ENCODE results near the gene TMEM185B. TPM values are rescaled to one million over a fixed set of nuclear protein-coding genes. Genes with fewer than 3 reads are reported as not detected.

Gene TMEM185B
- total and polyA plus RNA-seq, 2 experiments from 2014 or later, result 32.3 to 40.6 TPM

GRCh38 chr2:120229341-120229740 lies 6.1 kb upstream of the TMEM185B start:
- Histone ChIP-seq H3F3A (ENCODE audit: insufficient read depth) (no peaks in the 10 kb centered on the region), H2AFZ (no peak overlapping the region), H3K9ac (no peak overlapping the region), H4K20me1 (ENCODE audit: insufficient read depth) (no peaks in the 10 kb centered on the region), H3K4me2 (ENCODE audit: unreplicated experiment) (no peak overlapping the region), H3K27me3 (replicated peaks; ENCODE audit: insufficient read depth) (no peaks in the 10 kb centered on the region), H3K4me3 (no peak overlapping the region), H3K9me3 (ENCODE audit: low read depth) (no peaks in the 10 kb centered on the region), H3K79me2 (ENCODE audit: insufficient read depth) (no peaks in the 10 kb centered on the region), H3K36me3 (ENCODE audit: low read depth) (no peaks in the 10 kb centered on the region), H3K27ac (no peak overlapping the region), H3K9me2 (ENCODE audit: insufficient read depth) (no peaks in the 10 kb centered on the region), H3K4me1 (ENCODE audit: insufficient read depth) (0 out of 2 replicates have a peak, but pooled peaks cover 4% of the 10 kb centered on the region)
- TF ChIP-seq EZH2phosphoT487 (IDR thresholded peaks at IDR 0.05; ENCODE audit: insufficient read depth, low read depth) (no peak), EZH2 (IDR thresholded peaks at IDR 0.05; ENCODE audit: insufficient read depth, poor library complexity, severe bottlenecking) (no peak)
- DNase-seq, result no peak
- in situ Hi-C loops (cut with MboI), result no loop called here
- 91% methylated on average over 10 of the region's 10 CpGs for WGBS, 2 experiments (ENCODE audit: low coverage in 1 of 2, low lambda C conversion rate in 2 of 2, missing lambda C conversion rate in 2 of 2)

DNA sequence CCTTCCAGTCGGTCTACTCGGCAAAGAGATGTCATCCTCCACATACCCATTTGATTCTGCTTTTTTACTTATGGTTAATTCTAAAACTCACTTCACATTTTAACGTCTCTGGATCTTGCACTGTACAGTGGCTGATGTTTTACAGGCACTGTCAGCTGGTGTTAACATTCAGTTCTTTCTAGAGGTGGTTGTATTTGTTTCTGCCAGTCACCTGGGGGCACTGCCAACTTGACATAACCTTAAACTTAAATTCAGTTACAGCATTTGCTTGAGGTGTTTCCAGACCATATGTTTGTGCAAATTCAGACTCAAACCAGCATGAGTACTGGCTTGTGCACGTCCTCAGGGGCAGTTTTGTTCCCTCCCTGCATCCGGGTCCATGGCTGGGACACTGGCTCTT lies 5.3 kb upstream of the TMEM185B start:
- in situ Hi-C loops (cut with MboI), result no loop called here
- TF ChIP-seq EZH2phosphoT487 (IDR thresholded peaks at IDR 0.05; ENCODE audit: insufficient read depth, low read depth) (no peak), EZH2 (IDR thresholded peaks at IDR 0.05; ENCODE audit: insufficient read depth, poor library complexity, severe bottlenecking) (no peak)
- H3K27me3 ChIP-seq (replicated peaks; ENCODE audit: insufficient read depth), result no peaks in the 10 kb centered on the region
- H3K79me2 ChIP-seq (ENCODE audit: insufficient read depth), result no peaks in the 10 kb centered on the region
- no peaks in the 10 kb centered on the region for H4K20me1 ChIP-seq (ENCODE audit: insufficient read depth)
- H3K27ac ChIP-seq, result no peak overlapping the region
- no peaks in the 10 kb centered on the region for H3K36me3 ChIP-seq (ENCODE audit: low read depth)
- WGBS, 2 experiments (ENCODE audit: low coverage in 1 of 2, low lambda C conversion rate in 2 of 2, missing lambda C conversion rate in 2 of 2), result 64 to 67% methylated on average over 5 of the region's 5 CpGs
- no peak for DNase-seq
- H3K4me1 ChIP-seq (ENCODE audit: insufficient read depth), result 0 out of 2 replicates have a peak, but pooled peaks cover 4% of the 10 kb centered on the region
- no peaks in the 10 kb centered on the region for H3K9me3 ChIP-seq (ENCODE audit: low read depth)
- no peak overlapping the region for H3K9ac ChIP-seq
- no peaks in the 10 kb centered on the region for H3K9me2 ChIP-seq (ENCODE audit: insufficient read depth)
- no peak overlapping the region for H3K4me2 ChIP-seq (ENCODE audit: unreplicated experiment)
- H3K4me3 ChIP-seq, result no peak overlapping the region
- H2AFZ ChIP-seq, result no peak overlapping the region
- H3F3A ChIP-seq (ENCODE audit: insufficient read depth), result no peaks in the 10 kb centered on the region

DNA sequence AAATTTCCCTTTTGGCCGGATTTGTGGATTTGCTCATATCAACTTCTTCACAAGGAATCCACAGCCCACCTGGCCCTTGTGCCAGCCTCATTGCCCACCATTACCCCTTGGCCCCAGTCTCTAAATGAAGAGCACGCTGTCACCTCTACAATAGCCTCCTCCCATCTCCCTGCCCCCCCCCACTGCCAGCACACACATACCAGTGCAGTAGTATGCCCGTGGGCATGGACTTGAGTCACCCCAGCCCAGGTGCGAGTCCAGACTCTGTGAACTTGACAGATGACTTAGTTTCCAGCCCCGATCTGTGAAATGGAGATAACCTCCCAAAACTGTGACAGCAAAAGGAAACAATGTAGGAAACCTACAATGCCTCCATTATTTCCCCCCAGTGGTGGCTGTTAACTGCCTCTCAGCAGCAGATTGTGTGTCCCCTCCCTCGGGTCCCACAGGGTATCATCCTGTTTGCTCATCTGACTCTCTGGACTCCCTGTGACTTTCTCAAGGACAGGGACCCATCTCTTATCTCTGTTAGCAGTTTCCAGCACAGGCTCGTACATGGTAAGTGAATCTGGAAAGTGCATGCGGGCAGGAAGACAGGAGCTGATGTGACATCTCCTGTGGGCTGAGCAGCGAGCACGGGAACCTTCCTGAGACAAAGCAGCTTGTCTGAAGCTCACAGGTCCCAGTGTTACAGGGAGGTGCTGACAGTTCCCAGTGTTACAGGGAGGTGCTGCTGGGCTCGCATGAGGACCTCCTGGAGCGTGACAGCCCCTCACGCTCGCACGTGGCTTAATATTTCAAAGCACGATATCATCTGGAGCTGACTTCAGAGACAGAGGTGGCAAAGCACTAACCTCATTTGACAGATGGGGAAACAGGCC lies 4.2 kb upstream of the TMEM185B start:
- H4K20me1 ChIP-seq (ENCODE audit: insufficient read depth), result no peaks in the 10 kb centered on the region

GRCh38 chr2:120226316-120226715 lies 3.1 kb upstream of the TMEM185B start:
- Histone ChIP-seq H3K27ac (no peak overlapping the region), H3K79me2 (ENCODE audit: insufficient read depth) (peaks cover 16% of the 10 kb centered on the region), H3K9me3 (ENCODE audit: low read depth) (no peaks in the 10 kb centered on the region), H3K4me1 (ENCODE audit: insufficient read depth) (peaks cover 14% of the 10 kb centered on the region), H3K4me3 (no peak overlapping the region), H3K27me3 (replicated peaks; ENCODE audit: insufficient read depth) (no peaks in the 10 kb centered on the region), H3K9me2 (ENCODE audit: insufficient read depth) (no peaks in the 10 kb centered on the region; the same call in 1 of the 2 replicates), H2AFZ (no peak overlapping the region), H3K9ac (no peak overlapping the region), H3K36me3 (ENCODE audit: low read depth) (peaks cover 7% of the 10 kb centered on the region; the same call in 1 of the 2 replicates), H3F3A (ENCODE audit: insufficient read depth) (no peaks in the 10 kb centered on the region), H3K4me2 (ENCODE audit: unreplicated experiment) (no peak overlapping the region), H4K20me1 (ENCODE audit: insufficient read depth) (no peaks in the 10 kb centered on the region)
- no peak for DNase-seq
- in situ Hi-C loops (cut with MboI), result no loop called here
- 77 to 86% methylated on average over 9 of the region's 9 CpGs for WGBS, 2 experiments (ENCODE audit: low coverage in 1 of 2, low lambda C conversion rate in 2 of 2, missing lambda C conversion rate in 2 of 2)
- no peak for TF ChIP-seq EZH2 (IDR thresholded peaks at IDR 0.05; ENCODE audit: insufficient read depth, poor library complexity, severe bottlenecking)
- no peak for TF ChIP-seq EZH2phosphoT487 (IDR thresholded peaks at IDR 0.05; ENCODE audit: insufficient read depth, low read depth)

More for the DNA sequence above, 4.2 kb upstream of the TMEM185B start:
- Histone ChIP-seq H3K4me1 (ENCODE audit: insufficient read depth) (peaks cover 8% of the 10 kb centered on the region), H3K4me2 (ENCODE audit: unreplicated experiment) (no peak overlapping the region), H3K27me3 (replicated peaks; ENCODE audit: insufficient read depth) (no peaks in the 10 kb centered on the region), H3K36me3 (ENCODE audit: low read depth) (0 out of 2 replicates have a peak, but pooled peaks cover under 1% of the 10 kb centered on the region), H3K9me3 (ENCODE audit: low read depth) (no peaks in the 10 kb centered on the region), H3K9ac (no peak overlapping the region), H3K79me2 (ENCODE audit: insufficient read depth) (peaks cover 6% of the 10 kb centered on the region), H3F3A (ENCODE audit: insufficient read depth) (no peaks in the 10 kb centered on the region), H3K4me3 (no peak overlapping the region), H3K27ac (no peak overlapping the region), H3K9me2 (ENCODE audit: insufficient read depth) (no peaks in the 10 kb centered on the region), H2AFZ (no peak overlapping the region)
- 87 to 91% methylated on average over 16 of the region's 16 CpGs for WGBS, 2 experiments (ENCODE audit: low coverage in 1 of 2, low lambda C conversion rate in 2 of 2, missing lambda C conversion rate in 2 of 2)
- no peak for DNase-seq
- no peak for TF ChIP-seq EZH2phosphoT487 (IDR thresholded peaks at IDR 0.05; ENCODE audit: insufficient read depth, low read depth)
- TF ChIP-seq EZH2 (IDR thresholded peaks at IDR 0.05; ENCODE audit: insufficient read depth, poor library complexity, severe bottlenecking), result no peak
- in situ Hi-C loops (cut with MboI), result no loop called here

Data from GM23248 (cell line).